Natural killer cell (primary cell): ENCODE measurements around the gene CWC25. TPM values are rescaled to one million over a fixed set of nuclear protein-coding genes. Genes with fewer than 3 reads are reported as not detected.

Source experiments
- ATAC-seq, 3 donors: fragments of 150-1000 bp in 2 of 3; fragments of 200-7000 bp in 1 of 3; cut with Tn5 transposase; 1 replicate in 1 of 3; 2 replicates in 2 of 3; pipeline ENCODE4 v1.10.0; 2021; ENCODE audit warnings: mild to moderate bottlenecking in 2 of 3, moderate library complexity in 2 of 3
- DNase-seq, 2 donors: peaks; one replicate each; pipeline versions ENCODE4 v3.0.0 to v3.0.0-alpha.2; 2013 to 2021; ENCODE audit warnings: mixed read lengths in 1 of 2
- H3K27ac ChIP-seq: one replicate; pipeline ENCODE4 v1.5.1; 2013; ENCODE audit warnings: mild to moderate bottlenecking, low read length
- H3K27me3 ChIP-seq: one replicate; pipeline ENCODE4 v1.6.1; 2013; ENCODE audit warnings: low read length; ENCODE audit not compliant: control insufficient read depth, insufficient read depth
- H3K36me3 ChIP-seq: one replicate; pipeline ENCODE4 v1.6.1; 2013; ENCODE audit warnings: low read length; ENCODE audit not compliant: control insufficient read depth, insufficient read depth
- H3K4me1 ChIP-seq: one replicate; pipeline ENCODE4 v1.6.1; 2013; ENCODE audit warnings: low read length; ENCODE audit not compliant: control insufficient read depth, insufficient read depth
- H3K4me3 ChIP-seq: one replicate; pipeline ENCODE4 v1.5.1; 2013; ENCODE audit warnings: low read length
- H3K9me3 ChIP-seq: one replicate; pipeline ENCODE4 v1.6.1; 2013; ENCODE audit warnings: low read length; ENCODE audit not compliant: control insufficient read depth, insufficient read depth
- H3K27ac Mint-ChIP-seq, 2 donors: one replicate each; pipeline ENCODE4 v1.8.0; 2022; ENCODE audit warnings: mild to moderate bottlenecking in 2 of 2, mixed read lengths in 2 of 2, moderate library complexity in 1 of 2
- H3K27me3 Mint-ChIP-seq, 2 donors: one replicate each; pipeline ENCODE4 v1.8.0; 2022; ENCODE audit warnings: low read depth in 2 of 2, mixed read lengths in 2 of 2
- H3K36me3 Mint-ChIP-seq: one replicate; pipeline ENCODE4 v1.8.0; 2022; ENCODE audit warnings: mixed read lengths
- H3K4me1 Mint-ChIP-seq, 2 donors: one replicate each; pipeline ENCODE4 v1.8.0; 2022; ENCODE audit warnings: mixed read lengths in 2 of 2
- H3K4me3 Mint-ChIP-seq: one replicate; pipeline ENCODE4 v1.8.0; 2022; ENCODE audit warnings: mild to moderate bottlenecking, moderate library complexity, mixed read lengths
- H3K9me3 Mint-ChIP-seq, 2 donors: one replicate each; pipeline ENCODE4 v1.8.0; 2022; ENCODE audit warnings: mixed read lengths in 2 of 2
- WGBS: methylation state at CpG from one replicate; pipeline ENCODE4 v1.1.7; 2013; ENCODE audit warnings: missing lambda C conversion rate; ENCODE audit not compliant: insufficient coverage; 5-methylcytosine and 5-hydroxymethylcytosine counted together
- intact Hi-C: fragments of 100-400 bp; cut with micrococcal nuclease; formaldehyde crosslinking; loops from one replicate; pipeline ENCODE4 v1.14.2; 2022
- total RNA-seq, 4 donors: library from RNA; stranded (reverse); fragments of 120-200 nt in 1 of 4; gene quantifications; one replicate each; pipeline versions ENCODE4 v1.2.3 to v1.2.4, GENCODE V29; 2013 to 2022
- TF ChIP-seq, protein P1 (sequence below): fragments of 200-600 bp; IDR thresholded peaks from one replicate; pipeline ENCODE4 v1.8.0; 2022; ENCODE audit warnings: antibody characterized with exemption

Gene CWC25
- total RNA-seq, 3 donors from 2014 or later (not counting 1 experiment from before 2014, with no cell fraction given), result 63.8 to 79.4 (median 74.4) TPM

DNA sequence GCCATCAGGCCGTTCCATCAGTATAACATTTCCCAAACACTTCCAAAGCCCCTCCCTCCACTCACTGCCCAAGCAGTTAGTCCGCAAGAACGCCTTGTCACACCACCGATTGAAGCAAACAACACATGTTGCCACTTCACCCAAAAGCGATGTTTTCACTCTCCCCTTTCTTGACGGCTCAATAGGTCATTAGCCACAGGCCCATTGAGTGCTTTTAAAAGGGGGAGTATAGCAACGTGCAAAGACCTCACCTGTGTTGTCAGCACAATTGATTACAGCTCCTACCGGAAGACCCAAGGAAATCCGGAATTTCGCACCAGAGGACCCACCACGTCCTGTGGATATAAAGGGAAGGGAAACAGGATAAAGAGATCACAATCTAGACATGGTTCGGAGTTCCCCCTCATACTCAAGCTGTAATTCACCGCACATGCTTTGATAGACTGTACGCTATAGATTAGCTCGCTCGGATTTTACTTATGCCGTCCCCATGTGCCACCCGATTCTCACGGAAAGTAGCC lies 27.7 kb upstream of the CWC25 start:
- Histone ChIP-seq H3K27ac (peak overlapping the region; percentile 98), H3K4me1 (peaks cover 29% of the 10 kb centered on the region), H3K4me3 (peak overlapping the region; percentile 75), H3K36me3 (peaks cover 44% of the 10 kb centered on the region), H3K27me3 (no peaks in the 10 kb centered on the region), H3K9me3 (no peaks in the 10 kb centered on the region)
- Mint-ChIP-seq H3K36me3 (peaks cover 23% of the 10 kb centered on the region), H3K9me3 (no peaks in the 10 kb centered on the region), H3K27me3 (no peaks in the 10 kb centered on the region), H3K27ac (peak overlapping the region; percentile 99), H3K4me1 (peaks cover 42 to 45% of the 10 kb centered on the region in 2 donors), H3K4me3 (peak overlapping the region; percentile 96)
- ATAC-seq (peak; percentile 51 to 67 (median 51)), DNase-seq (peak; percentile 34 to 80)
- WGBS, result 1% methylated on average over 19 of the region's 19 CpGs
- intact Hi-C loops, result loop anchor here (1.0 kb wide), 2 partner anchors 28 to 45 kb away; partner anchors contain the start of gene CWC25
- TF ChIP-seq, protein P1, sequence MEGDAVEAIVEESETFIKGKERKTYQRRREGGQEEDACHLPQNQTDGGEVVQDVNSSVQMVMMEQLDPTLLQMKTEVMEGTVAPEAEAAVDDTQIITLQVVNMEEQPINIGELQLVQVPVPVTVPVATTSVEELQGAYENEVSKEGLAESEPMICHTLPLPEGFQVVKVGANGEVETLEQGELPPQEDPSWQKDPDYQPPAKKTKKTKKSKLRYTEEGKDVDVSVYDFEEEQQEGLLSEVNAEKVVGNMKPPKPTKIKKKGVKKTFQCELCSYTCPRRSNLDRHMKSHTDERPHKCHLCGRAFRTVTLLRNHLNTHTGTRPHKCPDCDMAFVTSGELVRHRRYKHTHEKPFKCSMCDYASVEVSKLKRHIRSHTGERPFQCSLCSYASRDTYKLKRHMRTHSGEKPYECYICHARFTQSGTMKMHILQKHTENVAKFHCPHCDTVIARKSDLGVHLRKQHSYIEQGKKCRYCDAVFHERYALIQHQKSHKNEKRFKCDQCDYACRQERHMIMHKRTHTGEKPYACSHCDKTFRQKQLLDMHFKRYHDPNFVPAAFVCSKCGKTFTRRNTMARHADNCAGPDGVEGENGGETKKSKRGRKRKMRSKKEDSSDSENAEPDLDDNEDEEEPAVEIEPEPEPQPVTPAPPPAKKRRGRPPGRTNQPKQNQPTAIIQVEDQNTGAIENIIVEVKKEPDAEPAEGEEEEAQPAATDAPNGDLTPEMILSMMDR, result no peak

DNA sequence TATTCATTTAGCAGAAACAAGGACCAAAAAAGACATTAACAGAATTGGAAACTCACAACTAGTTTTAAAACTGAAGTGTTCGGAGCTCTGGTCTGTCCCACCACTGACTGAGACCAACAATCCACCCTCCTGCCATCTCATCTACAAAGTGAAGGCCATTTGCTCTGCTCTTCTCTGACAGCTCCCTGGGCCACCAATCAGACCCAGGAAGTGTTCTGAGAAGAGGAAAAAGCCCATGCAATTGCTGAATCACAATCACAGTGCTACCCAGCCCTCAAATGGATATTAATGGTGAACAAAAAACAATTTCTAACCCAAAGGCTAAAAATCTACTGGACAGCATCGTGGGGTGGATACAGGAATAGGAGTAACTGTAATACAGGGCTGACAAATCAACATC lies 26.3 kb upstream of the CWC25 start:
- H3K27me3 Mint-ChIP-seq, result no peaks in the 10 kb centered on the region
- intact Hi-C loops, result no loop called here
- Histone ChIP-seq H3K27me3 (no peaks in the 10 kb centered on the region), H3K36me3 (peaks cover 52% of the 10 kb centered on the region), H3K9me3 (no peaks in the 10 kb centered on the region), H3K4me1 (peaks cover 29% of the 10 kb centered on the region), H3K4me3 (no peak overlapping the region), H3K27ac (peak overlapping the region; percentile 21)
- peaks cover 42 to 45% of the 10 kb centered on the region in 2 donors for H3K4me1 Mint-ChIP-seq
- H3K4me3 Mint-ChIP-seq, result peak overlapping the region; percentile 96
- H3K36me3 Mint-ChIP-seq, result peaks cover 23% of the 10 kb centered on the region
- DNase-seq (no peak), ATAC-seq (no peak)
- 42% methylated on average over 2 of the region's 2 CpGs for WGBS
- TF ChIP-seq, protein P1, result no peak
- peak overlapping the region; percentile 99 for H3K27ac Mint-ChIP-seq
- H3K9me3 Mint-ChIP-seq, result no peaks in the 10 kb centered on the region

DNA sequence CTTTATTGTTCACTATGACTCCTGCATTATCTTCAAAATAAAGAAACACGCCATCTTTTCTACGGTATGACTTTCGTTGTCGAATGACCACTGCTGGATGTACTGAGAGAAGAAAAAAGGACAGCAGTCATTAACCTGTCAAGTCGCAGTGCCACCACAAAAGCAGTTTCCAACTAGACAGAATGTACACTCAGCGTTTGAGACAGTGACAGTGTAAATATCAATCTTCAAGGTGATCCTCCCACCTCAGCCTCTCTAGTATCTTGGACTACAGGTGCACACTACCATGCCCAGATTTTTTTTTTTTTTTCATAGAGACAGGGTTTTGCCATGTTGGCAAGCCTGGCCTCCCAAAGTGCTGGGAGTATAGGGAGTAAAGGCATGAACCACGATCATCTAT lies 25.3 kb upstream of the CWC25 start:
- H3K4me3 Mint-ChIP-seq, result peak overlapping the region; percentile 17
- no peak for ATAC-seq

More for the DNA sequence above, 25.3 kb upstream of the CWC25 start:
- Histone ChIP-seq H3K27me3 (no peaks in the 10 kb centered on the region), H3K9me3 (no peaks in the 10 kb centered on the region), H3K4me3 (no peak overlapping the region), H3K4me1 (peaks cover 29% of the 10 kb centered on the region), H3K36me3 (peaks cover 52% of the 10 kb centered on the region), H3K27ac (no peak overlapping the region)
- no peak for DNase-seq
- 89% methylated on average over 6 of the region's 7 CpGs for WGBS
- no peaks in the 10 kb centered on the region for H3K9me3 Mint-ChIP-seq
- intact Hi-C loops, result no loop called here
- peak overlapping the region; percentile 99 for H3K27ac Mint-ChIP-seq
- peaks cover 42 to 45% of the 10 kb centered on the region in 2 donors for H3K4me1 Mint-ChIP-seq
- no peaks in the 10 kb centered on the region for H3K27me3 Mint-ChIP-seq
- TF ChIP-seq, protein P1, result no peak
- peaks cover 23% of the 10 kb centered on the region for H3K36me3 Mint-ChIP-seq
